NCI-H2227 (cell line): ENCODE measurements around the gene WDFY3.

Source experiments
- DNase-seq: peaks from one replicate; lab custom pipeline; 2025; ENCODE audit not compliant: unreplicated experiment; lab: John Stamatoyannopoulos, UW

WDFY3 gene

DNA sequence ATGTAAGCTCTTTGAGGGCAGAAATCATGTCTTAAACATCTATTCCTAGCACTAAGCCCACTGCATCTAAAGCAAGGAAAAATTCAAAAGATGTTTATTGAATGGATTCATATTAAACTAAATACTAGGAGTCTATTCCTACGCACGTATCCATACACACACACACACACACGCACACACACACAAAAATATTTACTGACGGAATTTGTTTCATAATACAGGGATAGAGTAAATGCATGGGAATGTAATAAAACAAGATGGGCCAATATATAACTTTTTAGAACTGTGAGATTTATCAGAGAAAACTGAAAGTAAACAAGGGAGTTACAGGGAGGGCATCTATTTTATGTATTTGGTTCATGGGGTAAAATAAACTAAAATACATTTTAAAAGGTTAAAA lies 57.6 kb downstream of the WDFY3 start:
- DNase-seq: no peak

DNA sequence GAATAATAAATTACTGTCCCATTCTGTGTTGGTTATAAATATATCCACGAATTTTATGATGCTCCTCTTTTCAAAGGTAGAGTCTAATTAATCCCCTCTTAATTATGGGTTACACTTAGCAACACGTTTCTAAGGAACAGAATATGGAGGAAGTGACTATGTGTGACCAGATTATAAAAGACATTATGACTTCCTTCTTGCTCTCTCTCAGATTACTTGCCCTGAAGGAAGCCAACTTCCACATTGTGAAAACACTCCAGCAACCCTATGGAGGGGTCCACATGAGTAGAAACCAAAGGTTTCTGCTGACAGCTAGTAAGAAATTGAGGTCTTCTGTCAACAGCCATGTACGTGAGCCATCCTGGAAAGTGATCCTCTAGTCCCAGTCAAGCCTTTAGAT lies 59.3 kb downstream of the WDFY3 start:
- no peak for DNase-seq

DNA sequence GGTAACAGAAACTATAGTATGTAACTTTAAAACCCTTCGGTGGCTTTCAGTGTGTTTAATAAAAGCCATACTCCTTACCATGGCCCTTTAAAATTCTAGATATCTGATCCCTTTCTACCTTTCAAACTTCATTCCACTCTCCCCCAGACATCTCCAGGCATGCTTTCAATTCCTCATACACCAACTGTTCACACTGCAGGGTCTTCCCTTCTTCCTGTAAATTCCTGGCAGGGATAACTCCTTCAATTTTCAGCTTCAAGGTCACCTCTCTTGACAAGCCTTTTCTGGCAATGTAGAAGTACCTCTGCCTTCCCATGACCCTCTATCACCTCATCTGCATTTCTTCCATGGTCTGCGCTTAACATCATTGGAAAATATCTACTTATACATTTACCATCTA lies 60.8 kb downstream of the WDFY3 start:
- no peak for DNase-seq

DNA sequence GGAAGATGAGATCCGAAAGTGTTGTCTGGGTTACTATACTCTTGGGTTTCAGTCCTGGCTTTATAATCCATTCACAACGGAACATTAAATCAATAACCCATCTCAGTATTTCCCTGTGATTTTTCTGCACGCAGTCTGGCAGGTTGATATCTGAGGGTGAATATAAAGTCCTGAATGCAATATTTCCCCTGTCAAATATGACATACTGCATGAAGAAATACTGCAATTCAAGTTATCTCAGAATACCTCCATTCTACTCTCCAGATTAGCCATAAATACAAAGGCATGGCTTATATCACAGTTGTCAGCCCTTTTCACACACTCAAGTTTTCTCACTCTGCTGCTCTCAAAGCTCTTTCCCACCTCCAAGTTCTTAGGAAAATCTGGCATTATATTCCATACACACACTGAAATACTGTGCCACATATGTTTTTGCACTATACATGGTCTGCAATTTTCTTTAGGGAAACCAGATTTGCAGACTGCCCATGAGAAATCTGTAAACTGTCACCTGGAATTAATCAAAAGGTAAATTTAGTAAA lies 64.7 kb downstream of the WDFY3 start:
- DNase-seq: no peak

DNA sequence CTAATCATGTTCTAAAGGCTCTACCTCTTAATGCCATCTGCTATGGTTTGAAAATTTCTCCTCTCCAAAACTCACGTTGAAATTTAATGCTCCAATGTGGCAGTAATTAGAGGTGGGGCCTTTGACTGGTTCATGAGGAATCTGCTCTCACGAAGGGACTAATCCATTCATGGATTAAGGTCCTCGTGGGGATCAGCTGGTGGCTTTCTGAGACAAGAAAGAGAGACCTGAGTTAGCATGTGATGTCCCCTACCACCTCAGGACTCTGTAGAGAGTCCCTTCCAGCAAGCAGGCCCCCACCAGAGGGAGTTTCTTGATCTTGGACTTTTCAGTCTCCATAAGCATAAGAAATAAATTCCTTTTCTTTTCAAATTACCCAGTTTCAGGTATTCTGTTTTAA lies 65.3 kb downstream of the WDFY3 start:
- DNase-seq: no peak

DNA sequence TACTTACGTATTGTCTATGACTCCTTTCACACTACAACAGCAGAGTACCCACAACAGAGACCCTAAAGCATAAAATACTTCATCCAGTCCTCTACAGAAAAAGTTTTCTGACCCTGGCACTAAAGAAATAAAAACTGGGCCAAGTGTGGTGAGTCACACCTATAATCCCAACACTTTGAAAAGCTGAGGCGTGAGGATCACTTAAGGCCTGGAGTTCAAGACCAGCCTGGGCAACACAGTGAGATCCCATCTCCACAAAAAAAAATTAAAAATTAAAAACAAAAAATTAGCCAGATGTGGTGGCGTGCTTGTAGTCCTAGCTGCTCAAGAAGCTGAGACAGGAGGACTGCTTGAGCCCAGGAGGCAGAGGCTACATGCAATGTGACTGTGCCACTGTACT lies 66.9 kb downstream of the WDFY3 start:
- DNase-seq: no peak

DNA sequence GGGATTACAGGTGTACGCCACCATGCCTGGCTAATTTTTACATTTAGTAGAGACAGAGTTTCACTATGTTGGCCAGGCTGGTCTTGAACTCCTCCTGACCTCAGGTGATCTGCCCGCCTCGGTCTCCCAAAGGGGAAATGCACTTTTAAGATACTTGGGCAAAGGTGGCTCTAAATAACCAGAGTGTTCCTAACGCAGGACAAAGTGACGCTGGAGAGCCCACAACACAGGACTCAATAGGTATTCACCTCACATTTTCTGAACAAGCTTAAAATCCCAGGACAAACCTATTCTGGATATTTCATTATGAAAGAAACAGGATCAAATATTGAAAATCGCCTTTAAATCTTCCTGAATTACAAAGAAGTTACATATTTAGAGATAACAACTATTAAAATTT lies 69.0 kb downstream of the WDFY3 start:
- DNase-seq: no peak

DNA sequence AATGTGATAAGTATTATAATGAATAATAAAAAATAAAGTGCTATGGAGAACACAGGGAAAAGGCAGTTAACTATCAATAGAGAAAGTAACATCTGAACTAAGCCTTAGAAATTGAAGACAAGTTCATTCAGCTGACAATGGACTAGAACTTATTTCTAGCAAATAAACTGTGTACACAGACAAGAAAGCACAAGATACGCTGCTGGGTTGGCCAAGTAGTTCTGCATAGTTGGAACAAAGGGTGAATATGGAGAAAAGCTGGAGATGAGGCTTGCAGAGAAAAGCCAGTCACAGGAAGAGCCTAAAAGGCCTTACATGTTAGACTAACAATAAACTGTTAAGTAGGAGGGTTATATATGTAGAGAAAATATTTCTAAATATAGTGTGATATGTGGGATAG lies 71.2 kb downstream of the WDFY3 start:
- no peak for DNase-seq

DNA sequence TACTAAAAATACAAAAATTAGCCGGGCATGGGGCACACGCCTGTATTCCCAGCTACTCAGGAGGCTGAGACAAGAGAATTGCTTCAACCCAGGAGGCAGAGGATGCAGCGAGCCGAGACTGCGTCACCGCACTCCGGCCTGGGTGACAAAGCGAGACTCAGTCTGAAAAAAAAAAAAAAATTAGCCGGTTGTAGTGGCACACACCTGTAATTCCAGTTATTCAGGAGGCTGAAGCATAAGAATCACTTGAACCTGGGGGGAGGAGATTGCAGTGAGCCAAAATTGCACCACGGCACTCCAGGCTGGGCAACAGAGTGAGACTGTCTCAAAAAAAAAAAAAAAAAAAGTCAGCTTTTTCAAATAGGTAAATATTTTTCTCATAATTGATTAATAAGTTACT lies 71.9 kb downstream of the WDFY3 start:
- no peak for DNase-seq

DNA sequence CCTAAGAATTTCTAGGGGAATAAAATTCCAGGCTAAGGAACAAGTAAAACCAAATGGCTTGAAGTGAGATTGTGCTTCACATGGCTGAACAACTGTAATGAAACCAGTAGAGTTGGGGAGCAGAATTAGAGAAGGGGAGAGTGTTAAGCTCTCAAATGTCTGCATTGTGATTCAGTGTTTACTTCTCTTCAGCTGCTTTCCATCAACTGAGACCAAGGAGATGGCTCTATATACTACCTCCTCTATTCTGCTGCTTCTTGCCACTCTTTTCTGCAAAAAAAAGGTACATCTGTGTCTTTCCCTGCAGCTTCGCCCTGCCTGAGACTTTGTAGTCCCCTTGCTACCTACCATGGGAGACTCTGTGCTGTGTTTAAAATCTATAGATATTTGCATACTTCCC lies 73.5 kb downstream of the WDFY3 start:
- no peak for DNase-seq

DNA sequence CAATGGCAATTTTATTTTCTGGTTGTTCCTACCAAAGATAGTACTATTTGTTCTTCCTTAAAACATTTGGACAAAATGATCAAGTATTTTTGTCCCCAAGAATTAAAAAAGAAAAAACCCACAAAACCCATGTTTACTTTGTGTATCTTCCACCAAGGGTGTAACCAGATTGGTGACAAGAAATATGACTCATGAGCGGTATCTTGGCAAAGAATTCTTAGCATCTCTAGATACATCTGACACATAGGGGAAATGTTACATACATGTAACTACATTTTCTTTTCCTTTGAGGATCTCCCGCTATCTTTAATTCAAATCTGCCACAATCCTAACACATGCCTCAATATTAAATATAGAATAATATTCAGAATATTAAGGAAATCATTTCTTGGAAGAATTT lies 78.7 kb downstream of the WDFY3 start:
- DNase-seq: no peak

DNA sequence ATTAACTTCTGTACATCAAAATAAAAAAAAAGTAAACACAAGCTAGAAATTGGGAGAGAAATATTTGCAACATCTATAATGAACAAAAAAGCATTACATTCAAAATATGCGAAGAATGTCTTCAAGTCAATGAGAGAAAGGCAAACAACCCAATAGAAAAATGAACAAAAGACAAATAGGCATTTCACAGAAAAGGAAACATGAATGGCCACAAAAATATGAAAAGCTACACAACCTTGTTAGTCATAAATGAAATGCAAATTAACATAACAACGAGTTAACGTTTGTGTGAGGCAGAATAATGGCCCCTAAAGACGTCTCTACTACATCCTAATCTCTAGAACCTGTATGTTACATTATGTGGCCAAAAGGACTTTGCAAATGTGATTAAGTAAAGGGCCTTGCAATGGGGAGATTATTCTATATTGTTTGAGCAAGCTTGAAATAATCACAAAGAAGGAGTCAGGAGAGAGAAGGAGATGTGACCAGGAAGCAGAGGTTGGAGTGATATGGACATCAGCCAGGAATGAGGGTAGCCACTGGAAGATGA lies 86.8 kb downstream of the WDFY3 start:
- no peak for DNase-seq

DNA sequence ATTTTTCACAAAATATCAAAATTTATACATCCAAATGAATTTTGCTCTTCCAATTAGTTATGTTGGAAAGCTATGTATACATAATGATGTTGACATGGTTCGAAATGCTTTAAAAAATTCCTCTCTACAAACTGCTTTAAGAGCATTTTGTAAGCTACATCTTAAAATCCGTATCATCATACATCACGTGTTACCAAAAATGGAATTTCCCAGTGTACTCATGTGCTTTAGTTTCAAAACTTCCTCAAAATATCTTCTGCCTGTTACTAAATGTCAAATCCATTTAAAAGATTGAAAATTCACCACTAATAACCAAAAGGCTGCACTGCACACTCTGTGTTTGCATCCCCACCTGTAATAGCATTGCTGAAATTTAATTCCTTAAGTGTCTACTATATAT lies 87.9 kb downstream of the WDFY3 start:
- no peak for DNase-seq

DNA sequence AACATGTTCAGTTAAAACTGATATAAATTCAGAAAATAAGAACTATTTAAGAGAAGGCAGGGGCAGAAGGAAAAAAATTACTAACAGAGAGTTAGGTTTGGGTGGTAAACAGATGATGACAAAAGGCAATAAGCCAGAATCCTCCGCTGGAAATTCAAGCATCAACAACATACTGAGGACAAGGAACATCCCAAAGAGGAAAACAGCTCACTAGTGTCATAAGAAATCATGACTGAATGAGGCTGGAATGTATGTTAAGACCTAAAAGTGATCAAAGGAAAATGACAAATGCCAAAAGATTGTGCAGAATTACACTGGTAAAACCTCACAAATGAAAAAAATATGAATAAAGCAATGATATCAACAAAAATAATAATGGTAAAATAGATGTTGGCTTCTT lies 88.4 kb downstream of the WDFY3 start:
- no peak for DNase-seq

DNA sequence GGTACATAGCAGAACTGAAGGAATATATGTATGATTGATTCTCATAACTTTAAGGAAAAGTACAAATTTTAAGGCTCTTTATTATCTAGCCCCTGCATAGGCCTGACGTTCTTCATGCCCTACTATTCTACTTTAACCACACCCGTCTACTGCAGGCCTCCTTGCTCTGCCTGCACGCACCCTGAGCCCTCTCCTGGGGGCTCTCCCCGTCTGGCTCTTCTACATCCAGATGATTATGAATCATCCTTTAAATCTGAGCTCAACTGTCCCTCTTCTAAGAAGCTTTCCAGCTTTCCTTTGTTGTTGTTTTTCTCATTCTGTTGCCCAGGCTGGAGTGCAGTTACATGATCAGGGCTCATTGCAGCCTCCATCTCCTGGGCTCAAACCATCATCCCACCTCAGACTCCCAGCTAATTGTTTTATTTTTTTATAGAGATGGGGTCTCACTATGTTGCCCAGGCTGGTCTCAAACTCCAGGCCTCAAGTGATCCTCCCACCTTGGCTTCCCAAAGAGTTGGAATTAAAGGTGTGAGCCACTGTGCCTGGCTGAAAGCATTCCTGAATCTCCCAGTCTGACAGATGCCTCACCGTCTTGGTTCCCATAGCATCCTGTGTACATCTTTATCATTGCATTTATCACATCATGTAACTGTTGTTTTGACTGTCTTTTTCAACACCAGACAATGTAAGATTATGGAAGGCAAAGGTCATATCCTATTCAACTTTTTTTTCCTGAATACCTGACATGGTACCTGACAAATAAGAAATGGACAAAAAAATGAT lies 89.2 kb downstream of the WDFY3 start:
- DNase-seq: no peak

DNA sequence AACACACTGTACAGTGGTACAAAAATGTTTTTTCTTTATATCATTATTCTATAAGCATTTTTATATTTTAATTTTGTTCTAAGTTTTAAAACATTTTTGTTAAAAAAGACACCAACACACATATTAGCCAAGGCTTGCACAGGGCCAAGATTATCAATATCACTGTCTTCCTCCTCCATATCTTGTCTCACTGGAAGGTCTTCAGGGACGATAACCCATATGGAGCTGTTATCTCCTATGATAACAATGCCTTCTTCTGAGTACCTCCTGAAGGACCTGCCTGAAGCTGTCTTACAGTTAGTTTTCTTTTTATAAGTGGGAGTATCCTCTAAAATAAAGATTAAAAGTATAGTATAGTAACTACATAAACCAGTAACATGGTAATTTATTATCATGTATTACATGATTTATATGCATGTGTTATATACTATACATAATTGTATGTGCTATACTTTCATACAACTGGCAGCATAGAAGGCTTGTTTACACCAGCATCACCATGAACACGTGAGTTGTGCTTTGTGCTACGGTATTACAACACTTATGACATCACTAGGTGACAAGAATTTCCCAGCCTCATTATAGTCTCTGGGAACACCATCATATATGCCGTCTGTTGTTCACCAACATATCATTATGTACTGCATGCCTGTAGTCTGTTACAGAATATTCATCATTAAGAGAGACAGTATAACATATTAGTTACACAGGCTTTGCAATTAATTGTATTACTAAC lies 90.7 kb downstream of the WDFY3 start:
- DNase-seq: no peak

DNA sequence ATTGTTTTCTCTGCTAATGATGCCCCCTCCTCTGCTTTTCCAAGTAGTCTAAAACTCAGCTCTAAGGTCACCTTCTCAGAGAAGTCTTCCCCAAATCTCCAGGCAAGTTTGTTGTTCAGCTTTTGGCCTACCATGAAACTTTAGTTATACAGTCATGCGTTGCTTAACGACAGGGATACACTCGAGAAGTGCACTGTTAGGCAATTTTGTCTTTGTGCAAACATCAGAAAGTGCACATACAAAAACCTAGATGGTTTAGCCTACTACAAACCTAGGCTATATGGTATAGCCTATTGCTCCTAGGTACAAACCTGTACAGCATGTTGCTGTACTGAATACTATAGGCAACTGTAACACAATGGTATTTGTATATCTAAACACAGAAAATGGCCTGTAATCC lies 91.9 kb downstream of the WDFY3 start:
- no peak for DNase-seq

DNA sequence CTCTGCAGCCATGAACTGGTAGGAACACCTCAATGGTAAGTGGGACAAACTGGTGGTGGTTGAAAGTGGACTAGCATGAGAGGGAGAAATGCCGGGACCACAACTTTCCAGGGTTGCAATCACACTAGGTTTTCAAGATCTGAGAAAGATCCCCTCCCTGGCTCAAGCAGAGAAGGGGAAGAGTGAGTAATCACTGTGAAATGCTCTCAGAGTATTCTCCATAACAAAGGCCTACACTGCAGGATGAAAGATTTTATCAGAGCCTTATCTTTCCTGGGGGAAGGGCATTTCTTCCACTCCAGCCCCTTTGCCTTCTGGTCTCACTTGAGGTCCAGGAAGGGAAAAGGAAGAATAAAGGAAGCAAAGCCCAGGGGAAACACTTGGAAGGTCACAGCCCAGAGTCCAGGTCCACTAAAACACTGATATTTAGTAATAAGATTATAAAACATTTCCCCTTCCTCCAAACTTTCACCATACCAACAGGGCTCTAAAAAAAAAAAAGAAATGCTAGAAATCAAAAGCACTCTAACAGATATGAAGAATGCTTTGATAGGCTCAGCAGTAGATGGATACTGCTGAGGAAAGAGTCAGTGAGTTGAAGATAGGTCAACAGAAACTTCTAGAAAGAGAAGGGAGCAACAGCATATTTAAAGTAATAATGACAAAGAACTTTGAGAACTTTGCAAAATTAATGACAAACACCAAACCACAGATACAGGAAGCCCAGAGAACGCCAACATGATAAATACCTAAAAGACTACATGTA lies 95.9 kb downstream of the WDFY3 start:
- no peak for DNase-seq

DNA sequence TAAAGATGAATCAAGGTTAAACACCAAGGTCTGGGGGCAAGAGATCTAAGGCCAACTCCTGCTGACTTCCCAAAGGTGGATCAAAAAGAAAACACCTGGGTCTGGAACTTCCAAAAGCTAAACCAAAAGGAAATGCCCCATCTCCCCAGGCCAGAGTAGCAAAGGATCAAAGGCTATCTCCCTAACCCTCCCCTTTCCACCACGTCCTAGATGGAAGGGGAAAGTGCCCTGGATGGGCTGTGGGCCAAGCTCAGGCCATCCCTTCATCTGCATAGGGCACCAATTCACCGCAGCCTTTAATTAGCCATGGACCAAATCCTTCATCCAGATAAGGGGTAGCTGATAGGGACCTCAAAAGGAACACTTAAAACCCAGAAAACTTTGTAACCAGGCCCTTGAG lies 100.2 kb downstream of the WDFY3 start:
- DNase-seq: no peak

DNA sequence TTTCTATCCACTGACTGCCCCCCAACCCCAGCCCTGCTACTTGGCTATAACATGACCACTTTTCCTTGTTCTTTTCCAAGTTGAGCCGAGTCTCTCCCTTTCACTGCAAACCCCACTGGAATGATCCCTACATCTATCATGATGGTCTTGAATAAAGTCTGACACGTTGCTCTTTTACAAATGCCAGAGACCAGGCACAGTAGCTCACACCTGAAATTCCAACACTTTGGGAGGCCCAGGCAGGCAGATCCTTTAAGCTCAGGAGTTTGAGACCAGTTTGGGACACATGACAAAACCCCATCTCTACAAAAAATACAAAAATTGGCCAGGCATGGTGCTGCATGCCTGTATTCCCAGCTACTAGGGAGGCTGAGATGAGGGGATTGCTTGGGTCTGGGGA lies 100.9 kb downstream of the WDFY3 start:
- no peak for DNase-seq

DNA sequence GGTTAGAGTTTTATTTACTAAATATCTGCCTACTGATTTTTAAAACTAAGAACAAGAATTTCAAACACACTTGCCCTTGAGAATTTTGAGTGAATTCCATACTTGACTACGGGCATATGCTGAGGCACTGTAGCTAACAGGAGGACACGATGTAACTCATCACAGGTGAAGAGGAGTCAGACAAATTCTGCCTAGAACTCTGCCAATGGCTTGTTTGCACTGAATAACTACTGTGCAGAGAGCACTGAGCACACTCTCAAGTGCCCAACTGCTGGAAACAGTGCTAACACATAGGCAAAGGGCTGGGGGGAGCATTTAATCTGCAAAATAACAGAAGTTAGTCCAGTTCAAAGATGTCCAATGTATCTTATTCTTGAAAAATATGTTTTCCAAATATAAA lies 104.4 kb downstream of the WDFY3 start:
- no peak for DNase-seq
